Aorta (tissue), 5 donors: ENCODE data around the gene C6orf47. TPM values are rescaled to one million over a fixed set of nuclear protein-coding genes. Genes with fewer than 3 reads are reported as not detected.

Experiments
- ATAC-seq: fragments of 200-7000 bp; cut with Tn5 transposase; one replicate; pipeline ENCODE4 v1.9.1; 2022; ENCODE audit warnings: moderate library complexity; ENCODE audit not compliant: low FRiP score
- DNase-seq, 2 donors: peaks; one replicate each; pipeline ENCODE4 v3.0.0-alpha.2; 2020
- H3K27ac ChIP-seq, 2 donors: one replicate each; pipeline ENCODE4 v1.5.1; 2013; ENCODE audit warnings: low read length in 2 of 2, mild to moderate bottlenecking in 2 of 2, moderate library complexity in 2 of 2, control low read depth in 1 of 2, inconsistent platforms in 1 of 2, low read depth in 1 of 2
- H3K27me3 ChIP-seq, 2 donors: one replicate each; pipeline ENCODE4 v1.6.1; 2013; ENCODE audit warnings: control low read depth in 1 of 2, low read length in 1 of 2, mild to moderate bottlenecking in 1 of 2, moderate library complexity in 1 of 2; ENCODE audit not compliant: insufficient read depth in 2 of 2, control insufficient read depth in 1 of 2
- H3K36me3 ChIP-seq, 2 donors: one replicate each; pipeline ENCODE4 v1.6.1; 2013; ENCODE audit warnings: control low read depth in 1 of 2, low read length in 1 of 2, mild to moderate bottlenecking in 1 of 2; ENCODE audit not compliant: insufficient read depth in 2 of 2, control insufficient read depth in 1 of 2
- H3K4me1 ChIP-seq, 2 donors: one replicate each; pipeline ENCODE4 v1.6.1; 2013; ENCODE audit warnings: low read length in 2 of 2, control low read depth in 1 of 2, mild to moderate bottlenecking in 1 of 2, moderate library complexity in 1 of 2; ENCODE audit not compliant: insufficient read depth in 2 of 2, control insufficient read depth in 1 of 2
- H3K4me3 ChIP-seq, 2 donors: one replicate each; pipeline ENCODE4 v1.5.1; 2013; ENCODE audit warnings: low read length in 2 of 2, control low read depth in 1 of 2, mild to moderate bottlenecking in 1 of 2
- H3K9me3 ChIP-seq: one replicate; pipeline ENCODE4 v1.6.1; 2013; ENCODE audit warnings: mild to moderate bottlenecking, low read length; ENCODE audit not compliant: control insufficient read depth
- WGBS, 2 donors: extraction: QIAGEN DNeasy Blood & Tissue Kit; methylation state at CpG; one replicate each; pipeline ENCODE4 v1.1.7; 2013; 5-methylcytosine and 5-hydroxymethylcytosine counted together
- intact Hi-C, 2 donors: fragments of 100-400 bp; cut with DNase I; formaldehyde crosslinking; loops; one replicate each; pipeline versions ENCODE4 v1.14.2 to v1.15.0; 2022
- polyA plus RNA-seq, 2 donors: library from polyadenylated mRNA; stranded (reverse); fragments of 200-250 nt; gene quantifications; one replicate each; pipeline ENCODE4 v1.2.3, GENCODE V29; 2013
- total RNA-seq, 2 donors: library from RNA; stranded (reverse); fragmentation: NEBNext Ultra II Directional; extraction: Animal tissue kit (Norgen Biotek cat#: 25700); gene quantifications; one replicate each; pipeline ENCODE4 v1.2.1, GENCODE V29; 2021
- donor health status: healthy with polysubstance abuse.
- donor health status: Bipolar disorder and iron deficiency.
- donor health status: DM: no; HTN: no; CAD: no.
- donor health status: DM: no; HTN: no; CAD: no.
- donor health status: DM: yes; HTN: yes; CAD: no.

C6orf47 gene
- total and polyA plus RNA-seq, 4 donors: 7.5 to 20.2 (median 15.1) TPM

DNA sequence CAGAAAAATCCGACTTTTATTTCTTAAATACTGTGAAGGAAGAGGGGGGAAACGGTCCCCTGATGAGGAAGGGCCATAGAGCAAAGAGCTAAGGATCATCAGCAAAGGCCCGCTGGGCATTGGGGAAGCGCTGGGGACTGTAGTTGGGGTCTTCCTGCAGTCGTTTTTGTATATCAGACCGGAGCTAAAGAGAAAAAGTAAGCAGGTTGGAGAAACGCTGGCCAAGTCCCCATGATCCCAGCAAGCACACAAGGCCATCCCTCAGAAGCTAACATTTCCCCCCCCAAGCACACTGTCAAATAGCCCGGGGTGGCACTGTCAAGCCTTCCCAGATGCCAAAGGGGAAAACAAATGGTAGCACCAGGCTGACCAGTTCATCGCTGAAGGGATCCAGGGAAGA, 21.5 kb downstream of the C6orf47 start:
- no peak for ATAC-seq
- Histone ChIP-seq H3K27me3 (no peaks in the 10 kb centered on the region), H3K4me1 (no peaks in the 10 kb centered on the region), H3K27ac (no peak overlapping the region), H3K9me3 (no peaks in the 10 kb centered on the region), H3K36me3 (peaks cover 4 to 23% of the 10 kb centered on the region in 2 donors), H3K4me3 (no peak overlapping the region)
- DNase-seq: no peak
- intact Hi-C loops: no loop called here
- WGBS, 2 donors: 73 to 75% methylated on average over 9 of the region's 9 CpGs

DNA sequence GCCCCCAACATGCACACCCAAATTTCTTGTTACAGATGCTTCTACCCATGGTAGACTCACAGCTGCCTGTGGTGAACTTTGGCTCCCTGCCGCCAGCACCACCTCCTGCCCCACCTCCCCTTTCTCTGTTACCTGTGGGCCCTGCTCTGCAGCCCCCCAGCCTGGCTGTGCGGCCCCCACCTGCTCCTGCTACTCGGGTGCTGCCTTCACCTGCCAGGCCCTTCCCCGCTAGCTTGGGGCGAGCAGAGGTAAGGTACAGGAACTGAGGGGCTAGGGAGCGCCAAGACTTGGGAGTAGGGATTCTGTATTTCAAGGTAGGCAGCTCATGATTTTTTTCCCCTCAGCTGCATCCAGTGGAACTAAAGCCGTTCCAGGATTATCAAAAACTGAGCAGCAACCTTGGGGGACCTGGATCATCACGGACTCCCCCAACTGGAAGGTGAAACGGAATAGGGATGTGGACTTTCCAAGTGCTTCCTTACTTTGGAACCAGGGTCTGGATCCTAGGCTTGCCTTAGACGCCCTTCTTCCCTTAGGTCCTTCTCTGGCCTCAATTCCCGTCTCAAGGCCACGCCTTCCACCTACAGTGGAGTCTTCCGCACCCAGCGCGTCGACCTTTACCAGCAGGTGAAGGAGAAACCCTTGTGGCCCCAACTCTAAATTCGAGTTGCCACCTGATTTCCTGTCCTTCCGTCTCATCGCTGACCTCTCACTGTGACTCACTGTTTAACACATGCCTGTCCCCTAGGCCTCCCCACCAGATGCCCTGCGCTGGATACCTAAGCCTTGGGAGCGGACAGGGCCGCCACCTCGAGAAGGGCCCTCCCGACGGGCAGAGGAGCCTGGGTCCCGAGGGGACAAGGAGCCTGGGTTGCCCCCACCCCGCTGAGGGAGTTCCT, 23.6 kb downstream of the C6orf47 start:
- Histone ChIP-seq H3K4me1 (no peaks in the 10 kb centered on the region), H3K27me3 (no peaks in the 10 kb centered on the region), H3K36me3 (peaks cover 4 to 19% of the 10 kb centered on the region in 2 donors), H3K9me3 (no peaks in the 10 kb centered on the region), H3K27ac (no peak overlapping the region), H3K4me3 (no peak overlapping the region)
- DNase-seq (no peak), ATAC-seq (no peak)
- 73 to 77% methylated on average over 27 of the region's 27 CpGs for WGBS, 2 donors
- intact Hi-C loops: no loop called here

DNA sequence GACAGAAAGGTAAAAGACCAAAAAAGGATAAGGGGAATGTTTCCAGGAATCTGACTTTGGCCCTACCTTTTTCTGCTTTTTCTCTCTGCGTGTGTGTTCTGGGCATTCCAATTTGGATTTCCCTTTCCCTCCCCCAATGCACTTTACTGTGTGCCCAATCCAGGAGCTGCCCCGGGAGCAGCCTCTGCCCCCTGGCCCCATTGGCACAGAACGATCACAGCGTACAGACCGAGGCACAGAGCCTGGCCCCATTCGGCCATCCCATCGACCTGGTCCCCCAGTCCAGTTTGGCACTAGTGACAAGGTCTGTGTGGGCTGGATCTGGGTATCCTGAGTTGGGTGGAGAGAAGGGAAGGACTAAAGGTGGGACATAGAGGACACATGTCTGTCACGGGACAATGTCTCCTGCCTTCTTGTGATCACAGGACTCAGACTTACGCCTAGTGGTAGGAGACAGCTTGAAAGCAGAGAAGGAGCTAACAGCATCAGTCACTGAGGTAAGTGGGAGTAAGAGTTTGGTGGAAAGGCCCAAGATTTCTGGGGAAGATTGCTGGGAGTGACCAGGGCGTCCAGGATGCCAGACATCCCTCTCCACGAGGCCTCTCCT, 25.5 kb downstream of the C6orf47 start:
- peaks cover 11 to 12% of the 10 kb centered on the region in 2 donors for H3K36me3 ChIP-seq
- WGBS, 2 donors: 72 to 78% methylated on average over 11 of the region's 11 CpGs
- H3K27ac ChIP-seq: no peak overlapping the region
- no peak for DNase-seq
- intact Hi-C loops: no loop called here
- H3K4me3 ChIP-seq: no peak overlapping the region
- no peaks in the 10 kb centered on the region for H3K9me3 ChIP-seq
- H3K27me3 ChIP-seq: no peaks in the 10 kb centered on the region
- no peaks in the 10 kb centered on the region for H3K4me1 ChIP-seq
- ATAC-seq: no peak

DNA sequence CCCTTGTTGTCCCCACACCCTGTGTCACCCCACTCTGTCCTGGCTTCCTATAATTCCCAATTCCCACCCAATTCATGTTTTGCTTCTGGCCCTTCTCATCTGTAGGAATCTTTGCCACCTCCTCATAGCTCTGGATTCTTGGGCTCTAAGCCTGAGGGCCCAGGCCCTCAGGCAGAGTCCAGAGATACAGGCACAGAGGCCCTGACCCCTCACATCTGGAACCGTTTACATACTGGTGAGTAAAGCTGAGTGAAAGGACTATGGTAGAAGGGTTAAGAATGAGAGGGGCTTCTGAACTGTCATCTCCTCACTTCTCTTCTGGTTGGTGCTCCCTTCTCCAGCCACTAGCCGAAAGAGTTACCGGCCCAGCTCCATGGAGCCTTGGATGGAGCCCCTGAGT, 26.4 kb downstream of the C6orf47 start:
- H3K36me3 ChIP-seq: peaks cover 10 to 17% of the 10 kb centered on the region in 2 donors
- ATAC-seq: no peak
- no peaks in the 10 kb centered on the region for H3K9me3 ChIP-seq
- H3K4me1 ChIP-seq: no peaks in the 10 kb centered on the region
- 73 to 82% methylated on average over 3 of the region's 3 CpGs for WGBS, 2 donors
- no peak overlapping the region for H3K27ac ChIP-seq
- intact Hi-C loops: no loop called here
- DNase-seq: no peak
- H3K27me3 ChIP-seq: no peaks in the 10 kb centered on the region
- H3K4me3 ChIP-seq: no peak overlapping the region

DNA sequence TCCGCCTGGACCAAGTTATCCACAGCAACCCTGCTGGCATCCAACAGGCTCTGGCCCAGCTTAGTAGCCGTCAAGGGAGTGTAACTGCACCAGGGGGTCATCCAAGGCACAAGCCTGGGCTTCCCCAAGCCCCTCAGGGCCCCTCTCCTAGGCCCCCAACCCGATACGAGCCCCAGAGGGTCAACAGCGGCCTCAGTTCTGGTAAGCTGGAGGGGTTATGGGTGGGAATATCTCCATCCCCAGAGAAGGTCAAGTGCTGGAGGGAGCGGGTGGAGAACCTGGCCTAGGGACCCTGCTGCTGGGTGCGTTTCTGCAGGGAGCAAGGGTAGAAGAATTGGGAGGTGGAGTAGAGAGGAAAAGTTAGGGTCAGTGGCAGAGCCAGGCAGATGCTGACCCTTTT, 27.1 kb downstream of the C6orf47 start:
- Histone ChIP-seq H3K4me3 (no peak overlapping the region), H3K27me3 (no peaks in the 10 kb centered on the region), H3K36me3 (peaks cover 10 to 17% of the 10 kb centered on the region in 2 donors), H3K9me3 (no peaks in the 10 kb centered on the region), H3K4me1 (no peaks in the 10 kb centered on the region), H3K27ac (no peak overlapping the region)
- DNase-seq (no peak), ATAC-seq (no peak)
- 78 to 88% methylated on average over 7 of the region's 7 CpGs for WGBS, 2 donors
- intact Hi-C loops: no loop called here

DNA sequence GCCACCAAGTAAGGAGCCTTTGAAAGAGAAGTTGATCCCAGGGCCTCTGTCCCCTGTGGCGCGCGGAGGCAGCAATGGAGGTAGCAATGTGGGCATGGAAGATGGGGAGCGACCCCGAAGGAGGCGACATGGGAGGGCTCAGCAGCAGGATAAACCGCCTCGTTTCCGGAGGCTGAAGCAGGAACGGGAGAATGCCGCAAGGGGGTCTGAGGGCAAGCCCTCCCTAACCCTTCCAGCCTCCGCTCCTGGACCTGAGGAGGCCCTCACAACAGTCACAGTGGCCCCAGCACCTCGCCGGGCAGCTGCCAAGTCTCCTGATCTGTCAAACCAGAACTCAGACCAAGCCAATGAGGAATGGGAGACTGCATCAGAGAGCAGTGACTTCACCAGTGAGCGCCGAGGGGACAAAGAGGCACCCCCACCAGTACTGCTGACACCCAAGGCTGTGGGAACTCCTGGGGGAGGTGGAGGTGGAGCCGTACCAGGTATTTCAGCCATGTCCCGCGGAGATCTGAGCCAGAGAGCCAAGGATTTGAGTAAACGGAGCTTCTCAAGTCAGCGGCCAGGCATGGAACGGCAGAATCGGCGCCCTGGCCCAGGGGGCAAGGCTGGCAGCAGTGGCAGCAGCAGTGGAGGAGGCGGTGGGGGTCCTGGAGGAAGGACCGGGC, 28.2 kb downstream of the C6orf47 start:
- Histone ChIP-seq H3K4me3 (no peak overlapping the region), H3K4me1 (no peaks in the 10 kb centered on the region), H3K27me3 (no peaks in the 10 kb centered on the region), H3K36me3 (peaks cover 14 to 23% of the 10 kb centered on the region in 2 donors), H3K9me3 (no peaks in the 10 kb centered on the region), H3K27ac (no peak overlapping the region)
- 87 to 89% methylated on average over 26 of the region's 26 CpGs for WGBS, 2 donors
- ATAC-seq (no peak), DNase-seq (no peak)
- intact Hi-C loops: no loop called here

DNA sequence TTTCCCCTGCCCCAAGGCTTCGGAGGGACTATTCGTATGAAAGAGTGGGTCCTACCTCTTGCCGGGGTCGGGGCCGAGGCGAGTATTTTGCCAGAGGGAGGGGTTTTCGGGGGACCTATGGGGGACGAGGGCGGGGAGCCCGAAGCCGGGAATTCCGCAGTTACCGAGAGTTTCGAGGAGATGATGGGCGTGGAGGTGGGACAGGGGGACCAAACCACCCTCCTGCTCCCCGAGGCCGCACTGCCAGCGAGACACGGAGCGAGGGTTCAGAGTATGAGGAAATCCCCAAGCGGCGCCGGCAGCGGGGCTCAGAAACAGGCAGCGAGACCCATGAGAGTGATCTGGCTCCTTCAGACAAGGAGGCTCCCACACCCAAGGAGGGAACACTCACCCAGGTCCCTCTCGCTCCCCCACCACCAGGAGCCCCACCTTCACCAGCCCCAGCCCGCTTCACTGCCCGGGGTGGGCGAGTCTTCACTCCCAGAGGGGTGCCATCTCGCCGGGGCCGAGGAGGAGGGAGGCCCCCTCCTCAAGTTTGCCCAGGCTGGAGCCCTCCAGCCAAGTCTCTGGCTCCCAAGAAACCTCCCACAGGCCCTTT, 28.8 kb downstream of the C6orf47 start:
- ATAC-seq: no peak
- WGBS, 2 donors: 84 to 87% methylated on average over 32 of the region's 32 CpGs
- peaks cover 14 to 23% of the 10 kb centered on the region in 2 donors for H3K36me3 ChIP-seq

DNA sequence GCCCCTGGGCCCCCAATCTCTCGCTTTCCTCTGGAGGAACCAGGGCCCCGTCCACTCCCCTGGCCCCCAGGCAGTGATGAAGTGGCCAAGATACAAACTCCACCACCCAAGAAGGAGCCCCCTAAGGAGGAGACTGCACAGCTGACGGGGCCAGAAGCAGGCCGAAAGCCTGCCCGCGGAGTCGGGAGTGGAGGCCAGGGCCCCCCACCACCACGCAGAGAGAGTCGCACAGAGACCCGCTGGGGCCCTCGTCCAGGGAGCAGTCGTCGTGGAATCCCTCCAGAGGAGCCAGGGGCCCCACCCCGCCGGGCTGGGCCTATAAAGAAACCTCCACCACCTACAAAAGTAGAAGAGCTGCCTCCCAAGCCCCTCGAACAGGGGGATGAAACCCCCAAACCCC, 29.4 kb downstream of the C6orf47 start:
- no peak overlapping the region for H3K27ac ChIP-seq
- H3K4me3 ChIP-seq: no peak overlapping the region
- no peaks in the 10 kb centered on the region for H3K4me1 ChIP-seq
- DNase-seq: no peak
- intact Hi-C loops: no loop called here
- H3K9me3 ChIP-seq: no peaks in the 10 kb centered on the region
- no peak for ATAC-seq
- 81 to 85% methylated on average over 16 of the region's 16 CpGs for WGBS, 2 donors
- H3K36me3 ChIP-seq: peaks cover 8 to 27% of the 10 kb centered on the region in 2 donors
- H3K27me3 ChIP-seq: no peaks in the 10 kb centered on the region

More for the DNA sequence above, 28.8 kb downstream of the C6orf47 start:
- DNase-seq: no peak
- no peak overlapping the region for H3K4me3 ChIP-seq
- H3K27me3 ChIP-seq: no peaks in the 10 kb centered on the region
- no peaks in the 10 kb centered on the region for H3K4me1 ChIP-seq
- intact Hi-C loops: no loop called here
- no peak overlapping the region for H3K27ac ChIP-seq
- H3K9me3 ChIP-seq: no peaks in the 10 kb centered on the region
